GM21367 (cell line): ENCODE measurements around the gene ANKRD17.
A peak's percentile ranks its signal among the peaks of the same experiment; 100 is the strongest.

Experiments
- ATAC-seq: cut with Tn5 transposase; IDR thresholded peaks from one replicate; pipeline ENCODE4 v1.9.1; 2021; ENCODE audit not compliant: unreplicated experiment

ANKRD17 gene

GRCh38 chr4:73055241-73055897, 203.2 kb downstream of the ANKRD17 start:
- peak; percentile 95 for ATAC-seq

GRCh38 chr4:73053974-73054480, 204.6 kb downstream of the ANKRD17 start:
- ATAC-seq, result no peak

DNA sequence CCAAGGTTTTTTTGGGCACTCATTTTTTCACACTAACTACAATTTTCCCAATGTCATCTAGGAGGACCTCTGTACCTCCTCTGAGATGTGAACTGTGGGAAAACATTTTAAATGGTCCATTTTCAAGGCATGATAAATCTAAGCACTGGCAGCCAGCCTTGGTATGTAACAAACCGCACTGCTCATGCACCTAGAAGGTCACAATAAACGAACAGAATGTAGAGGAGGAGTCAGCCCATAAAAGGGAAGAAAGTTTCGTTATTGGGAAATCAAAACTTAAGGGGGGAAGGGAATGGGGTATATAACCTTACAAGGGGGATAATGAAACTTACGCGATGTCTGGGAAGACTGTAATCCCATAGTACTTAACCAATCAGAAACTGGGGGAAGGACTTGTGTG, 205.5 kb downstream of the ANKRD17 start:
- ATAC-seq, result no peak

DNA sequence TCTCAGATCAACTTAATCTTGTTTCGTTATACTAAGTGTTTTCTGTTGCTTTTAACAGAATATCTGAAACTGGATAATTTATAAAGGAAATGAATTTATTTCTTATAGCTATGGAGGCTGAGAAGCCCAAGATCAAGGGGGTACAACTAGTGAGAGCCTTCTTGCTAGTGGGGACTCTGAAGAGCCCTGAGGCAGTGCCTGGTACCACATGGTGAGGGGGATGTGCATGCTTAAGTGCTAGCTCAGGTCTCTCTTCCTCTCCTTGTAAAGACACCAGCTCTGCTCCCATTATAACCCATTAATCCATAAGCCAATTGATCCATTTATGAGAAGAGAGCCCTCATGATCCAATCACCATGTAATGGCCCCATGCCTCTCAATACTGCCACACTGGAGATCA, 207.0 kb downstream of the ANKRD17 start:
- no peak for ATAC-seq

GRCh38 chr4:73045879-73046278, 212.7 kb downstream of the ANKRD17 start:
- ATAC-seq, result no peak

DNA sequence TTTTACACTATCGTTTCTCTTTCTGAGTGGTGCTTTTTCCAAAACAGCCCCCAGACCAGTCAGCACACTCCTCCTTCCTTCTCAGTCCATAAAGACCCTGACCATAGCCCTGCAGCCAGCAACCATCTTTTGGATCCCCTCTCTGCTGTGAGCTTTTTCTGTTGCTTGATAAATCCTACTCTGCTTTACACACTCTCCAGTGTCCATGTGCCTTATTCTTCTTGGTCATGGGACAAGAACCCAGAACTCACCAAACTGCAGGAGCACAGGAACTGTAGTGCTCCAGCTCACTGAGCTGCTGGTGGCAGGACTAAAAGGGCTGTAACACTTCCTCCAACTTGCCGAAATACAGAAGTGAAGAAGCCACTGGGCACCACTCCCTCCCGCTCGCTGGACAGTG, 221.5 kb downstream of the ANKRD17 start:
- no peak for ATAC-seq

DNA sequence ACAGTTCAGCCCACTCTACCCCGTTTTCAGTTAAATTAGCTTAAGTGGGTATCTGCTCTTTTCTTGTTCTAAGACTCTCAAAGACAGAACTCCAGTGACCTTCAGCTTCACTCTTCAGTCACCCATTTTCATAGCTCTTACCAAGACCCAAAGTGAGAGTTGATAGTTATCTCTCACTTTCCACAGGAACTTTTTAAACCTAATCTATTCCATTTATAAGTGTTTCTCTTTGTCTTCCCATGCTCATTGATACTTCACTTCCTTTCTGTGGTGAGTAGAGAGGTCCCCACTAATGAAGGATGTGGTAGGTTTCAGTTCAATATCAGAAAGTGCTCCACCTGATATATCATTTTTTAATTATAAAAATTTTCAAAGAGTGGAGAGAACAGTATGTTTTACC, 222.5 kb downstream of the ANKRD17 start:
- ATAC-seq, result no peak

DNA sequence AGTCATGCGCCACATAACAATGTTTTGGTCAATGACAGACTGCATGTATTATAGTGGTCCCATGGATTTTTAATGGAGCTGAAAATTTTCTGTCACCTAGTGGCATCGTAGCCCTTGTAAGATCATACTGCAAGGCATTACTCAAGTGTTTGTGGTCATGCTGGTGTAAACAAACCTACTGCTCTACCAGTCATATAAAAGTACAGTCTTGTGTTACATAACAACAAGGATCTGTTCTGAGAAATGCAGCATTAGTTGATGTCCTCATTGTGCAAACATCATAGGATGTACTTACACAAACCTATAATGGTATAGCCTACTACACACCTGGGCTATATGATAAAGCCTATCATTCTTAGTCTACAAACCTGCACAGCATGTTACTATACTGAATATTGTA, 223.7 kb downstream of the ANKRD17 start:
- no peak for ATAC-seq

- ATAC-seq, result no peak
Measured at GRCh38 chr4:73028621-73029020, 230.0 kb downstream of the ANKRD17 start.
